IMR-90 (cell line): Measurements from ENCODE around the gene MRPL10.

Experiments
- BHLHE40 ChIP-seq: fragments of 150-350 bp; IDR thresholded peaks from 2 replicates; pipeline ENCODE4 v1.6.1; 2016; ENCODE audit warnings: mild to moderate bottlenecking, low read depth, low read length
- CEBPB ChIP-seq: IDR thresholded peaks from 2 replicates; pipeline ENCODE4 v1.6.1; 2012; ENCODE audit warnings: low read depth, low read length, improper control_type of control experiment
- CTCF ChIP-seq: conservative IDR thresholded peaks from 2 replicates; pipeline ENCODE4 v1.5.1; 2012; ENCODE audit warnings: mild to moderate bottlenecking, low read depth, low read length, improper control_type of control experiment
- FOS ChIP-seq: fragments of 150-350 bp; IDR thresholded peaks from 2 replicates; pipeline ENCODE4 v1.6.1; 2016; ENCODE audit warnings: low read depth, low read length
- MAFK ChIP-seq: IDR thresholded peaks from 2 replicates; pipeline ENCODE4 v1.6.1; 2012; ENCODE audit warnings: low read depth, low read length, improper control_type of control experiment
- POLR2A ChIP-seq: IDR thresholded peaks from 2 replicates; pipeline ENCODE4 v1.6.1; 2012; ENCODE audit warnings: mild to moderate bottlenecking, low read depth, low read length
- RAD21 ChIP-seq: IDR thresholded peaks from 2 replicates; pipeline ENCODE4 v1.6.1; 2012; ENCODE audit warnings: low read length, improper control_type of control experiment
- RCOR1 ChIP-seq: IDR thresholded peaks from 2 replicates; pipeline ENCODE4 v1.6.1; 2012; ENCODE audit warnings: mild to moderate bottlenecking, low read length, improper control_type of control experiment; ENCODE audit not compliant: insufficient replicate concordance
- SMC3 ChIP-seq: fragments of 150-350 bp; IDR thresholded peaks from 2 replicates; pipeline ENCODE4 v1.6.1; 2016; ENCODE audit warnings: low read depth, mild to moderate bottlenecking, antibody characterized with exemption, low read length, moderate library complexity
- USF2 ChIP-seq: fragments of 150-350 bp; IDR thresholded peaks from 2 replicates; pipeline ENCODE4 v1.6.1; 2017; ENCODE audit warnings: mild to moderate bottlenecking, antibody characterized with exemption, low read length, low read depth

GRCh38 chr17:47781397-47781796 is 49.9 kb downstream of the MRPL10 start:
- TF ChIP-seq SMC3 (no peak), CTCF (no peak), CEBPB (no peak), POLR2A (no peak), RAD21 (no peak), USF2 (no peak), BHLHE40 (no peak), RCOR1 (no peak), FOS (no peak), MAFK (no peak)
